Hepatocyte (in vitro differentiated cells): ENCODE results near the gene C1orf21. TPM values are rescaled to one million over a fixed set of nuclear protein-coding genes. Genes with fewer than 3 reads are reported as not detected.

Experiments used
- DNase-seq: peaks from one replicate; pipeline ENCODE4 v3.0.0-alpha.2; 2016; ENCODE audit warnings: low spot score
- H2AFZ ChIP-seq: fragments of 200-600 bp; sonication (generic); 2 replicates; pipeline ENCODE4 v1.6.0; 2016; ENCODE audit warnings: antibody characterized with exemption, mild to moderate bottlenecking
- H3K27ac ChIP-seq: fragments of 200-600 bp; sonication (generic); 2 replicates; pipeline ENCODE4 v1.5.1; 2016; ENCODE audit warnings: mild to moderate bottlenecking
- H3K27me3 ChIP-seq: fragments of 200-600 bp; sonication (generic); 2 replicates; pipeline ENCODE4 v1.6.1; 2016
- H3K36me3 ChIP-seq: fragments of 200-600 bp; sonication (generic); replicated peaks from 2 replicates; pipeline ENCODE4 v1.5.1; 2016; ENCODE audit warnings: low read depth; ENCODE audit not compliant: insufficient read depth
- H3K4me1 ChIP-seq: fragments of 200-600 bp; sonication (generic); 2 replicates; pipeline ENCODE4 v1.5.1; 2016; ENCODE audit warnings: mild to moderate bottlenecking, moderate library complexity; ENCODE audit not compliant: insufficient read depth
- H3K4me2 ChIP-seq: fragments of 200-600 bp; sonication (generic); 2 replicates; pipeline ENCODE4 v1.6.0; 2016
- H3K4me3 ChIP-seq: fragments of 200-600 bp; sonication (generic); 2 replicates; pipeline ENCODE4 v1.5.1; 2016; ENCODE audit warnings: mild to moderate bottlenecking
- H3K79me2 ChIP-seq: fragments of 200-600 bp; sonication (generic); 2 replicates; pipeline ENCODE4 v1.6.0; 2017; ENCODE audit warnings: mild to moderate bottlenecking
- H3K9me2 ChIP-seq: fragments of 200-600 bp; sonication (generic); replicated peaks from 2 replicates; pipeline ENCODE4 v1.6.0; 2017; ENCODE audit warnings: mild to moderate bottlenecking; ENCODE audit not compliant: insufficient read depth
- H3K9me3 ChIP-seq: fragments of 200-600 bp; sonication (generic); 2 replicates; pipeline ENCODE4 v1.5.1; 2016; ENCODE audit warnings: low read depth, mild to moderate bottlenecking
- H4K20me1 ChIP-seq: fragments of 200-600 bp; sonication (generic); 2 replicates; pipeline ENCODE4 v1.6.0; 2016; ENCODE audit warnings: mild to moderate bottlenecking; ENCODE audit not compliant: insufficient read depth, poor library complexity, severe bottlenecking
- EZH2 ChIP-seq: fragments of 200-600 bp; sonication (generic); IDR thresholded peaks from 2 replicates; pipeline ENCODE4 v1.6.1; 2016; ENCODE audit warnings: antibody characterized with exemption, mild to moderate bottlenecking, borderline replicate concordance
- EZH2phosphoT487 ChIP-seq: fragments of 200-600 bp; sonication (generic); IDR thresholded peaks from one replicate; pipeline ENCODE4 v1.6.1; 2018; ENCODE audit warnings: antibody characterized with exemption, mild to moderate bottlenecking, low read depth, moderate library complexity; ENCODE audit not compliant: unreplicated experiment, severe bottlenecking
- WGBS: methylation state at CpG from one replicate; pipeline ENCODE4 v1.1.6; 2016; ENCODE audit warnings: low lambda C conversion rate; ENCODE audit errors: missing lambda C conversion rate; 5-methylcytosine and 5-hydroxymethylcytosine counted together
- polyA plus RNA-seq: library from polyadenylated mRNA; unstranded; fragments of >200 nt; fragmentation: Nextera tagmentation; extraction: Ambion mirVana; gene quantifications from 2 replicates; pipeline ENCODE4 v1.2.1, GENCODE V29; 2016
- total RNA-seq: library from RNA; depleted of rRNA; stranded (reverse); fragments of >200 nt; gene quantifications from 2 replicates; pipeline ENCODE4 v1.2.3, GENCODE V29; 2014
- TF ChIP-seq, protein P1 (sequence below): fragments of 200-600 bp; sonication (generic); IDR thresholded peaks from 2 replicates; pipeline ENCODE4 v1.5.1; 2016; ENCODE audit warnings: antibody characterized with exemption, mild to moderate bottlenecking; ENCODE audit not compliant: poor library complexity

C1orf21 gene
- total and polyA plus RNA-seq, 2 experiments from 2014 or later, result 26.9 to 37.9 TPM

DNA sequence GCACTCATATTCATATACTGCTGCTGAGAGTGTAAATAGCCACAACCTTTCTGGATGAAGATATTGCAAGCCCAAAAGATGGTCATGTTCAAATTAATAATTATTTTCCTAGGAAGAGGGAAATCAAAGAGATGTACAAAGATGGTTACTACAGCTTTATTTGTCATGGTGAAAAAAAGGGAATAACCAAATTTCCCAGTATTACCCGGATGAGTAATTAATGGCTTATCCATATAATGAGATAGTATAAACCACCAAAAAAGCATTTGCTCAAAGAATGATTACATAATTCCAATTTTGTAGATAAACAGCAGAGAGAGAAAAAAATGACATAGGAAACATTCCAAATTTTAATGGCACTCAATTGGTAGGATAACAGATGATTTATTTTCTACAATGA, 165.6 kb downstream of the C1orf21 start:
- H3K27ac ChIP-seq, result no peak overlapping the region
- no peaks in the 10 kb centered on the region for H3K4me1 ChIP-seq
- no peak overlapping the region for H2AFZ ChIP-seq
- no peaks in the 10 kb centered on the region for H3K9me2 ChIP-seq
- no peak for DNase-seq
- H3K79me2 ChIP-seq, result no peaks in the 10 kb centered on the region
- no peaks in the 10 kb centered on the region for H3K9me3 ChIP-seq
- H3K4me3 ChIP-seq, result no peak overlapping the region
- H4K20me1 ChIP-seq, result no peaks in the 10 kb centered on the region
- TF ChIP-seq, protein P1, sequence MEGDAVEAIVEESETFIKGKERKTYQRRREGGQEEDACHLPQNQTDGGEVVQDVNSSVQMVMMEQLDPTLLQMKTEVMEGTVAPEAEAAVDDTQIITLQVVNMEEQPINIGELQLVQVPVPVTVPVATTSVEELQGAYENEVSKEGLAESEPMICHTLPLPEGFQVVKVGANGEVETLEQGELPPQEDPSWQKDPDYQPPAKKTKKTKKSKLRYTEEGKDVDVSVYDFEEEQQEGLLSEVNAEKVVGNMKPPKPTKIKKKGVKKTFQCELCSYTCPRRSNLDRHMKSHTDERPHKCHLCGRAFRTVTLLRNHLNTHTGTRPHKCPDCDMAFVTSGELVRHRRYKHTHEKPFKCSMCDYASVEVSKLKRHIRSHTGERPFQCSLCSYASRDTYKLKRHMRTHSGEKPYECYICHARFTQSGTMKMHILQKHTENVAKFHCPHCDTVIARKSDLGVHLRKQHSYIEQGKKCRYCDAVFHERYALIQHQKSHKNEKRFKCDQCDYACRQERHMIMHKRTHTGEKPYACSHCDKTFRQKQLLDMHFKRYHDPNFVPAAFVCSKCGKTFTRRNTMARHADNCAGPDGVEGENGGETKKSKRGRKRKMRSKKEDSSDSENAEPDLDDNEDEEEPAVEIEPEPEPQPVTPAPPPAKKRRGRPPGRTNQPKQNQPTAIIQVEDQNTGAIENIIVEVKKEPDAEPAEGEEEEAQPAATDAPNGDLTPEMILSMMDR, result no peak
- TF ChIP-seq EZH2, result no peak
- no peak for TF ChIP-seq EZH2phosphoT487
- no peaks in the 10 kb centered on the region for H3K27me3 ChIP-seq
- no peaks in the 10 kb centered on the region for H3K36me3 ChIP-seq
- H3K4me2 ChIP-seq, result no peak overlapping the region
- 100% methylated on average over 1 of the region's 1 CpG for WGBS

DNA sequence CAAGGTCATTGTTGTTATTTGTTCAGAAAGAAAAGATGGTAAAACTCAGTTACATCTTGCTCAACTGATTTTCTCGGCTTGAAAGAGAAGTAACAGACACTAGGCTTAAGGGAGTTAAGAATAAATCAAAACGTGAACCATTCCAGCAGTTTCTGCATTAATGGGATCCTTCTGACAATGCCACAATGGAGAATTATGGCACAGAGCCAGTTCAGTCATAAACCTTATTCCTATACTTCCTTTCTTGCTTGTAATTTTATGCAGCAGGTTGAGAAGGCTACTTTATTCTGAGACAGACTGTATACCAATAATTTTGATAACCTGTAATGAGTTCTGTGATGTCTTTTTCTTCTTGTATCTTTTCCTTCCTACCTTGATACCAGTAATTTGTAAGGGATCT, 167.0 kb downstream of the C1orf21 start:
- no peaks in the 10 kb centered on the region for H3K36me3 ChIP-seq

DNA sequence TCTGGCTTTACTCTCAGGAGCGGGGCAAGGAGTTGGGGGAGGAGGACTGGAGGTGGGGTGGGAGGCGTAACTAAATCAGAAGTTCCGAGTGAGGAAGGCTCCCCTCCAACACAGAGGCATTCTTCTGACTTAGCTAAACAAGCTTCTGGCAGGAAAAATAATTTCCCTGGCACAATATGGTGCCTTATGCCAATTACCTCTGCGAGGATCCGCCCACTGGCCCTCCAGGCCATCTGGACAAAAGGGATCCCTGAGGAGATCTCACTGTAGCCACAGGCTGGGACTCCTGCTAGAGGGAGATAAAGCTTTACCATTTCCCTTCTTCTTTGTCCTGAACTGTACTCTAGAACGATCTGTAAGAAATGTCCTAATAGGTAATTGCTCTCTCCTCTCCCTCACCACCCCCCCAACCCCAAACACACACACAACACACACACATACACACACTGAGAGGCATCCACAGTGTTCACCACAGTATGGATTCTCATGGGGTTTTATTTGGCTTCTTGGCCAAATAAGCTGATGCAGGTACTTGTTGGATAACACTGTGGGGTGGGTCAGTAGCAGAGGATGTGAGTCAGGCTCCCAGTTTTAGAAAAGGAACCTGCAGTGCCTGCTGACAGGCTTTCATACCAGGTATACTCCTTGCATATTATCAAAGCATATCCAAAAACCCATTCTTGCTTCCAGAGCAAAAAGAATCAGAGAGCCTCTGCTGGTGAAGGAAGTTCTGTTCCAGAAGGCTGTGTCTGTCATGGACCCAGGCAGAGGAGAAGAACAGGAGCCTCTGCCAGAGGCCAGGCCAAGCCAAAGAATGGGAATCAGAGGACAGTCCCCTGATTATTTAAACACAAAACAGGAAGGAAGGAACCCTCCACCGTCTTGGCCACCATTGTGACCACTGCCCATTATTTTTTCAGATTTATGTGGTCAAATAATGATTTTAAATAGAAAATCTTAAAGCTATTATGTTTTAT, 169.1 kb downstream of the C1orf21 start:
- Histone ChIP-seq H4K20me1 (no peaks in the 10 kb centered on the region), H3K79me2 (no peaks in the 10 kb centered on the region), H3K4me1 (no peaks in the 10 kb centered on the region), H3K27ac (no peak overlapping the region), H2AFZ (no peak overlapping the region), H3K4me3 (no peak overlapping the region), H3K9me2 (no peaks in the 10 kb centered on the region), H3K4me2 (no peak overlapping the region), H3K9me3 (no peaks in the 10 kb centered on the region), H3K36me3 (no peaks in the 10 kb centered on the region), H3K27me3 (no peaks in the 10 kb centered on the region)
- no peak for DNase-seq
- WGBS, result 89% methylated on average over 7 of the region's 7 CpGs
- TF ChIP-seq, protein P1, result no peak
- TF ChIP-seq EZH2, result no peak
- no peak for TF ChIP-seq EZH2phosphoT487

More for the DNA sequence above, 167.0 kb downstream of the C1orf21 start:
- TF ChIP-seq EZH2phosphoT487 (no peak), EZH2 (no peak)
- TF ChIP-seq, protein P1, result no peak
- Histone ChIP-seq H3K4me3 (no peak overlapping the region), H3K4me1 (no peaks in the 10 kb centered on the region), H3K9me3 (no peaks in the 10 kb centered on the region), H2AFZ (no peak overlapping the region), H4K20me1 (no peaks in the 10 kb centered on the region), H3K4me2 (no peak overlapping the region), H3K9me2 (no peaks in the 10 kb centered on the region), H3K79me2 (no peaks in the 10 kb centered on the region), H3K27ac (no peak overlapping the region), H3K27me3 (no peaks in the 10 kb centered on the region)
- no peak for DNase-seq
- 62% methylated on average over 2 of the region's 2 CpGs for WGBS
